ENCODE data around the gene ARHGEF19.

The ARHGEF19 gene

GRCh38 chr1:16158025-16158424 is 54.4 kb downstream of the ARHGEF19 start:
- H3K4me3 ChIP-seq (ENCODE audit: low read depth, low read length): no peak overlapping the region
- ChIA-PET CTCF (interaction anchor here (0.6 kb wide), 1 partner anchor 76 kb away, joined by 3 read pairs; no protein-coding TSS in a partner anchor), POLR2A (no interaction called here)
- no peaks in the 10 kb centered on the region for H3K36me3 ChIP-seq (ENCODE audit: control insufficient read depth in 2 of 2, insufficient read depth in 1 of 2, low read length in 2 of 2)
- H3K9me3 ChIP-seq (ENCODE audit: control insufficient read depth, insufficient read depth, low read depth, low read length): no peaks in the 10 kb centered on the region
- no peak for TF ChIP-seq ZNF645 (tag by site-specific recombination; IDR thresholded peaks at IDR 0.05)
- TF ChIP-seq ZNF138 (tag by site-specific recombination; IDR thresholded peaks at IDR 0.05; ENCODE audit: borderline replicate concordance): no peak
- TF ChIP-seq ZFP69B (tag by site-specific recombination; IDR thresholded peaks at IDR 0.05): no peak
- TF ChIP-seq ZBTB20 (tag by site-specific recombination; IDR thresholded peaks at IDR 0.05): no peak
- TF ChIP-seq BCL11A (tag by site-specific recombination; IDR thresholded peaks at IDR 0.05; ENCODE audit: low read depth): no peak
- TF ChIP-seq SP2 (tag by site-specific recombination; IDR thresholded peaks at IDR 0.05): no peak
- no peak for TF ChIP-seq ZNF274 (IDR thresholded peaks at IDR 0.05; ENCODE audit: low read length)
- no peak for TF ChIP-seq ZNF274 (tag by site-specific recombination; IDR thresholded peaks at IDR 0.05; ENCODE audit: borderline replicate concordance)
- TF ChIP-seq IKZF3 (tag by site-specific recombination; IDR thresholded peaks at IDR 0.05): no peak
- no peak for TF ChIP-seq ZNF521 (tag by site-specific recombination; IDR thresholded peaks at IDR 0.05)
- TF ChIP-seq, protein P1, sequence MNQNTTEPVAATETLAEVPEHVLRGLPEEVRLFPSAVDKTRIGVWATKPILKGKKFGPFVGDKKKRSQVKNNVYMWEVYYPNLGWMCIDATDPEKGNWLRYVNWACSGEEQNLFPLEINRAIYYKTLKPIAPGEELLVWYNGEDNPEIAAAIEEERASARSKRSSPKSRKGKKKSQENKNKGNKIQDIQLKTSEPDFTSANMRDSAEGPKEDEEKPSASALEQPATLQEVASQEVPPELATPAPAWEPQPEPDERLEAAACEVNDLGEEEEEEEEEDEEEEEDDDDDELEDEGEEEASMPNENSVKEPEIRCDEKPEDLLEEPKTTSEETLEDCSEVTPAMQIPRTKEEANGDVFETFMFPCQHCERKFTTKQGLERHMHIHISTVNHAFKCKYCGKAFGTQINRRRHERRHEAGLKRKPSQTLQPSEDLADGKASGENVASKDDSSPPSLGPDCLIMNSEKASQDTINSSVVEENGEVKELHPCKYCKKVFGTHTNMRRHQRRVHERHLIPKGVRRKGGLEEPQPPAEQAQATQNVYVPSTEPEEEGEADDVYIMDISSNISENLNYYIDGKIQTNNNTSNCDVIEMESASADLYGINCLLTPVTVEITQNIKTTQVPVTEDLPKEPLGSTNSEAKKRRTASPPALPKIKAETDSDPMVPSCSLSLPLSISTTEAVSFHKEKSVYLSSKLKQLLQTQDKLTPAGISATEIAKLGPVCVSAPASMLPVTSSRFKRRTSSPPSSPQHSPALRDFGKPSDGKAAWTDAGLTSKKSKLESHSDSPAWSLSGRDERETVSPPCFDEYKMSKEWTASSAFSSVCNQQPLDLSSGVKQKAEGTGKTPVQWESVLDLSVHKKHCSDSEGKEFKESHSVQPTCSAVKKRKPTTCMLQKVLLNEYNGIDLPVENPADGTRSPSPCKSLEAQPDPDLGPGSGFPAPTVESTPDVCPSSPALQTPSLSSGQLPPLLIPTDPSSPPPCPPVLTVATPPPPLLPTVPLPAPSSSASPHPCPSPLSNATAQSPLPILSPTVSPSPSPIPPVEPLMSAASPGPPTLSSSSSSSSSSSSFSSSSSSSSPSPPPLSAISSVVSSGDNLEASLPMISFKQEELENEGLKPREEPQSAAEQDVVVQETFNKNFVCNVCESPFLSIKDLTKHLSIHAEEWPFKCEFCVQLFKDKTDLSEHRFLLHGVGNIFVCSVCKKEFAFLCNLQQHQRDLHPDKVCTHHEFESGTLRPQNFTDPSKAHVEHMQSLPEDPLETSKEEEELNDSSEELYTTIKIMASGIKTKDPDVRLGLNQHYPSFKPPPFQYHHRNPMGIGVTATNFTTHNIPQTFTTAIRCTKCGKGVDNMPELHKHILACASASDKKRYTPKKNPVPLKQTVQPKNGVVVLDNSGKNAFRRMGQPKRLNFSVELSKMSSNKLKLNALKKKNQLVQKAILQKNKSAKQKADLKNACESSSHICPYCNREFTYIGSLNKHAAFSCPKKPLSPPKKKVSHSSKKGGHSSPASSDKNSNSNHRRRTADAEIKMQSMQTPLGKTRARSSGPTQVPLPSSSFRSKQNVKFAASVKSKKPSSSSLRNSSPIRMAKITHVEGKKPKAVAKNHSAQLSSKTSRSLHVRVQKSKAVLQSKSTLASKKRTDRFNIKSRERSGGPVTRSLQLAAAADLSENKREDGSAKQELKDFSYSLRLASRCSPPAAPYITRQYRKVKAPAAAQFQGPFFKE (tag by site-specific recombination; IDR thresholded peaks at IDR 0.05; ENCODE audit: borderline replicate concordance): no peak
- TF ChIP-seq ZNF23 (tag by site-specific recombination; IDR thresholded peaks at IDR 0.05; ENCODE audit: borderline replicate concordance): no peak
- no peak for TF ChIP-seq ZNF792 (tag by site-specific recombination; IDR thresholded peaks at IDR 0.05)
- no peak for TF ChIP-seq PATZ1 (tag by site-specific recombination; IDR thresholded peaks at IDR 0.05)
- no peak for TF ChIP-seq ZNF621 (tag by site-specific recombination; IDR thresholded peaks at IDR 0.05)
- TF ChIP-seq SP3 (tag by site-specific recombination; IDR thresholded peaks at IDR 0.05): no peak
- TF ChIP-seq ZNF239 (tag by site-specific recombination; IDR thresholded peaks at IDR 0.05): no peak
- no peak for TF ChIP-seq ZNF433 (tag by site-specific recombination; IDR thresholded peaks at IDR 0.05; ENCODE audit: low read depth)
- H3K27ac ChIP-seq (ENCODE audit: extremely low read depth, low read depth, low read length): no peak overlapping the region
- no peaks in the 10 kb centered on the region; the same call in 1 of the 2 replicates for H3K4me1 ChIP-seq (ENCODE audit: control insufficient read depth, insufficient read depth, low read length)

Data from HEK293 (cell line).